Astrocyte of the spinal cord (primary cell): ENCODE results near the gene TSPAN32.
A peak's percentile ranks its signal among the peaks of the same experiment; 100 is the strongest.
"Not testable (repeated sequence)": the region's sequence is repeated elsewhere in the genome, so short reads cannot be mapped to it uniquely, and the experiment has no call there.

Source experiments
- DNase-seq: peaks from one replicate; pipeline ENCODE4 v3.0.0; 2011; ENCODE audit warnings: low read depth, low spot score
- H3K4me3 ChIP-seq: 2 replicates; pipeline ENCODE4 v1.5.1; 2011; ENCODE audit warnings: low read depth, mild to moderate bottlenecking, low read length, moderate library complexity
- CTCF ChIP-seq: IDR thresholded peaks from 2 replicates; pipeline ENCODE4 v1.5.1; 2012; ENCODE audit warnings: low read depth, mild to moderate bottlenecking, low read length, inconsistent platforms
- in situ Hi-C: cut with HindIII; loops from 2 replicates; pipeline ENCODE4 v1.10.0; 2017; ENCODE audit warnings: low sequenced_read_pairs

The TSPAN32 gene

GRCh38 chr11:2348986-2349385 lies 47.2 kb downstream of the TSPAN32 start:
- in situ Hi-C loops = no loop called here
- no peak overlapping the region for H3K4me3 ChIP-seq
- peak; percentile 14 for DNase-seq
- no peak for TF ChIP-seq CTCF

GRCh38 chr11:2351701-2352100 lies 49.9 kb downstream of the TSPAN32 start:
- H3K4me3 ChIP-seq = no peak overlapping the region
- no peak for TF ChIP-seq CTCF
- in situ Hi-C loops = no loop called here

GRCh38 chr11:2352420-2352819 lies 50.6 kb downstream of the TSPAN32 start:
- no peak for DNase-seq
- no peak overlapping the region for H3K4me3 ChIP-seq
- TF ChIP-seq CTCF = no peak
- in situ Hi-C loops = no loop called here

More at GRCh38 chr11:2351701-2352100, 49.9 kb downstream of the TSPAN32 start:
- DNase-seq = no peak

- in situ Hi-C loops = no loop called here
- no peak overlapping the region for H3K4me3 ChIP-seq
- DNase-seq = peak; percentile 37
- TF ChIP-seq CTCF = no peak
Observed at GRCh38 chr11:2355000-2355644, 53.3 kb downstream of the TSPAN32 start.

- TF ChIP-seq CTCF = no peak
- DNase-seq = no peak
- H3K4me3 ChIP-seq = no peak overlapping the region
- in situ Hi-C loops = no loop called here
Observed at GRCh38 chr11:2357246-2357645, 55.4 kb downstream of the TSPAN32 start.

- DNase-seq, in situ Hi-C loops, H3K4me3 ChIP-seq: not testable (repeated sequence)
Observed at GRCh38 chr11:2357651-2358050, 55.8 kb downstream of the TSPAN32 start.

- DNase-seq = no peak
- in situ Hi-C loops = no loop called here
- no peak overlapping the region for H3K4me3 ChIP-seq
- no peak for TF ChIP-seq CTCF
Observed at GRCh38 chr11:2358754-2359442, 57.1 kb downstream of the TSPAN32 start.
